Measurements from ENCODE around the gene CLCN6.

CLCN6 gene

DNA sequence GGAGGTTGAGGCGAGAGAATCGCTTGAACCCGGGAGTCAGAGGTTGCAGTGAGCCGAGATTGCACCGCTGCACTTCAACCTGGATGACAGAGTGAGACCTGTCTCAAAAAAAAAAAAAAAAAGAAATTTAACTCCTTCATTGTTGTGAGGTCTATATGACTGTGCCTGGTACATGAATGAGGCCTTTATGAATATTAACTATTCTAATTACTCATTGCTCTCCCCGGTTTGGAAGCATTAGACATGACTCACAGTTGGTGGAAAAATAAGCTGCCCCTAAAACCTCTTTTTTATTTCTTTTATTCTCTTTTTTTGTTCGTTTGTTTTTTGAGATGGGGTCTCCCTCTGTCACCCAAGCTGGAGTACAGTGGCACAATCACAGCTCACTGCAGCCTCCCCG lies 49.4 kb downstream of the CLCN6 start:
- DNase-seq (ENCODE audit: low read depth in 2 of 2) = no peak

DNA sequence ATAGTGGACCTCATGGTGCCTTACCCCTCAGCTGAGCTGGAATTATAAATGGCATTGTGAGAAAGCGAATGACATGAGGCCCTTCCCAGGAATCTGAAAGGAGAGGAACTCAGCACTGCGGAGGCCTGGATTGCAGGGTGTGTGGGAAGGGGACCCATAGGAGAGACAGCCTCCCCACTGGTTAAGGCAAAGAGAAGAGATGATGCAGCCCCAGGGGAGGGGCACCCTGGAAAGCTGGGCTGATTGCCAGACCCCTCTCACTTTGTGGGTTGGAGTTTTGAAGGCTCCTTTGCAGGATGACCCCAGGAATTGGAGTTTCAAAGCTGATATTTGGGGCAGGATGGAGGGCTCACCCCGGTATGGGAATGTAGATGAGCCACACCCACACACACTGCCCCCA lies 50.7 kb downstream of the CLCN6 start:
- DNase-seq (ENCODE audit: low read depth in 2 of 2) = no peak

DNA sequence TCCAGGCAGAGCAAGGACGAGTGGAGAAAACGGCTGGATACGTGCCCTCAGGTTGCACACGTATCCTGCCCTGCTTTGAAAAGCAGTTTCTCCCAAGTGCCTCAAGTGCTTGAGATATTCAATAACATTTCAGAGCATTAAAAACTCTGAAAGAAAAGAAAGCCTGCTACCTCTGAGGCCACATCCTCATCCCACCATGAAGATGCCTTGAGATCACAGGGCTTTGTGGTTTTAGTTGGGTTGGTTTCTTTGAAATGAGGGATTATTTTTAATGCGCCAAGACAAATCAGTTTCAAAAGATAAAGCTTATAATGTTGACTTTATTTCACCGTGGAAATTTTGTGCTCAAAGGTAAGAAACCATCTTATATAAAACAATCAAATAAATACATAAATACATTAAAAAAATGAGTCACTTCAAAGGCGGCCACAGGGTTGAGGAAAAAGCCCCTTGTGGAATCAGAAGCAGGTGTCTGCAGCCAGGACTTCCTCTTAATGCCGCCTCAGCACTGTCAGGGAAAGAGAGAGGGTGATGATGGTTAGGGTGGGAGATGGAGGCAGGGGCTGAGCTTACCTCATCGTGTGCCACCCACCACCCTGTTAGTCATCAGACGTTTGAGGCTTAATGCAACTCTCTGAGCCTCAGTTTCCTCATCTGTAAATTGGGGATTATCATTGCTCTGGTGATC lies 51.3 kb downstream of the CLCN6 start:
- DNase-seq (ENCODE audit: low read depth in 2 of 2) = no peak

DNA sequence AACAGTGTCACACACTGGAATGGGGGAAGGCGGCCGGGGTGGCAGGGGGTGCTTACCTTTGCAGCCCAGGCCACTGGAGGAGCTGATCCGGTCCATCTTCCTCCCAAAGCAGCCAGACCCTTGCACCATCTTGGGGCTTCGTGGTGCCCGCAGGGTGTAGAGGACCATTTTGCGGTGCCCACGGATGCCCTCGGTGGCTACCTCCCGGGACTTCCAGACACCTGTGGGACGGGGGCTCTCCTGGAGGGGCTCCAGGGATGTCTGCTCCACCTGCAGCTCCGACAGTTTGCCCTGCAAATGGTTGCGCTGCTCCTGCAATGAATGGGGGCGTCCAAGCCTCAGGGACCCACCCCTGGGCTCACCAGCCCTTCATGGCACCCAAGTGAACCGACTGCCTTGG lies 52.2 kb downstream of the CLCN6 start:
- no peak for DNase-seq (ENCODE audit: low read depth in 2 of 2)

DNA sequence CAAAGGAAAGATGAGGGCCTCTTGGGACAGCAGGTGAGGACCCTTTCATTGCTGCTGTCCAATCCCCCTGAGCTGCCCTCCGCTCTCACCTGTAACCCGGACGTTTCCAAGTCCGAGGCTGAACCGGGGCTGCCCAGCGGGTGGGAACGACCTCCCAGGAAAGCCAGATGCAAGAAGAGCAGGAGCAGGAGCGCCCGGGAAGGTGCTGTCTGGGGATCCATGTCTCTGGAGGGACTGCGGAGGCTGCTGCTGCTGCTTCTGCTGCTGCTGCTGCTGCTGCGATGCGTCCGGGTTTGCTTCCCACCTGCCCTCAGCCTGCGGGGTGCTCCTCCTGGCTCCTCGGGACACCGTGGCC lies 52.6 kb downstream of the CLCN6 start, which contains the start of gene NPPB:
Gene NPPB (minus strand): TSS at position 333 of the 355 bp plus-strand sequence. CDS start 112 bp downstream, at position 221.
- DNase-seq (ENCODE audit: low read depth in 2 of 2) = no peak

DNA sequence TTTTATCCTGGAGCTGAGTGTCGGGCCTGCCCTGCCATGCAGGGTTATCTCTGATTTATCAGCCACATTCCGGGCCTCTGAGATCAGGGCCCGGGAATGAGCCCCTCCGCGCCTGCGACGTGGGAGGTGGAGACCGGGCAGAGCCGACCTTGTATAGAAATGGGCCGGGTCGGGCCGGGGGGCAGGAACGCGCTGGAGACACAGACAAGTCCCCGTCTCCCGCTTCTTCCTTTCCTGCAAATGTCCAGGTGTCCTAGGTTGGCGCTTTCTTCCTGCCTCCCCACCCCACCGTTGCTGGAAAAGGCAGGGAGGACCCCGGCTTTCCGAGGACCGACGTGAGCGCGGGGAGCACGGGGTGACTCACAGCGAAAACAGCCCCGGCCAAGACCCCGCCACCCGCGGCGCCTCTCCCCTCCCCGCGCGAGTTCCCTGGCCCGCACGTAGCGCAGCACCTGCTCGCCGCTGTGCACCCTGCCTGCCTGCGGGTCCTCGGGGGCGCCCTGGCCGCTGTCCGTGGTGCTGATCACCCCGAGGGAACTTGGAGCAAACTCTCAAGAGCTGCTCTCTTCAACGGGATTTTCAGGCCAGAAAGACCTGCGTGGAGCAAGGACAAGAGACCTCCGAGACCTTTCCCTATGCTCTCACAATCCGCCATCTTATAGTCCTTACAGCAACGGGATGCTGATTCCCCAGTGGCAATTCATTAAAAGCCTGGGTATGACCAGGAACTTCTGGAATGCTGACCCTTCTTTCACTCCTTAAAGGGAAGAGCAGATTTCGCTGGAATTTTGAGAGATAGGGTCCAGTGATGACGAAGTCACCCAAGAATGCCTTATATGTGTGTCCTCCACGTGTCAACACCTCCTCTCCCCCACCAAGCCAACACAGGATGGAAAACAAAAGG lies 53.2 kb downstream of the CLCN6 start:
- DNase-seq (ENCODE audit: low read depth in 2 of 2) = peak; percentile 47 to 66

DNA sequence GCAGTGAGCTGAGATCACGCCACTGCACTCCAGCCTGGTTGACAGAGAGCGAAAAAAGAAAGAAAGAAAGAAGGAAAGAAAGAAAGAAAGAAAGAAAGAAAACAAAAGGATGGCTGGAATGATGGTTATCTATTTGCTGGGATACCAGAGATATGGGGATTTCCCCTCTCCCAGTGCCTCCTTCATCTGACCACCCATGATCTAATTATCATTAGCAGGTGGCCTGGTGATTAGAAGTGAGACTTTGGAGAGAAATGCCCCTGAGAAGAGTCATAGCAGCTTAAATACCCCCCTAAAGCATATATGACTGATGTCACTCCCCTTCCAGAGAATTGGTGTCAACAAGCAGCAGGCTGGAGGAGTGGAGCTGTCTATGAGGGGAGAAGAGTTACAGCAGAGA lies 54.1 kb downstream of the CLCN6 start:
- no peak for DNase-seq (ENCODE audit: low read depth in 2 of 2)

DNA sequence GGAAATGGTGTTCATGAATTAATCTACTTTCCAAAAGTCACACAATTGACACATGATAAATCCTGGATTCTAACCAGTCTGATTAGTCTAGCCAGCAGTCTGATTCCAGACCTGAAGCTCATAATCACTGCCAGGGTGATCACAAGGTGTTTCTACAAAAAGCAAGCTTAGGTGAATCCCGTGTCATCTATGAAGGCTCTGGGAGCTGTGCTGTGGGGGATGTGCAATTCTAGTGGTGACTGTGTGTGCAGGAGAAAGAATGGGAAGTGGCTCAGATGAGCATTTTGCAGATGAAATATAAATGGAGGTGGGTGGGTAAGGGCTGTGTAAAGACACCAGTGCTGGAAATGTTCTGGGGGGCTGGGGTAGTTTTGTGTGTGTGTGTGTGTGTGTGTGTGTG lies 54.6 kb downstream of the CLCN6 start:
- no peak for DNase-seq (ENCODE audit: low read depth in 2 of 2)

DNA sequence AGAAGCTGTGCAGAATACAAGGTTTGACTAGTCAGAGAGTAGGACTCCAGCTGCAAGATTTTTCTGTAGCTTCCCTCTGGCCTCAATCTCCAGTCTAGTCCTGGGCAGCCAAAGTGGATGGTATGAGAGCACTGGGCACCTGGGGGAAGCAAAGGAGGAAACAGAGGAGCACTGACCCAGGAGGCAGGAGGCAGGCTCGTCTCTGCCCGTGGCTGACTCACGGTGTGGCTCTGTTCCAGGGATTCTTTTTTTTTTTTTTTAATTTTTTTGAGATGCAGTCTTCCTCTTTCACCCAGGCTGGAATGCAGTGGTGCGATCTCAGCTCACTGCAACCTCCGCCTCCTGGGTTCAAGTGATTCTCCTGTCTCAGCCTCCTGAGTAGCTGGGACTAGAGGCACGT lies 56.9 kb downstream of the CLCN6 start:
- DNase-seq (ENCODE audit: low read depth in 2 of 2) = no peak

DNA sequence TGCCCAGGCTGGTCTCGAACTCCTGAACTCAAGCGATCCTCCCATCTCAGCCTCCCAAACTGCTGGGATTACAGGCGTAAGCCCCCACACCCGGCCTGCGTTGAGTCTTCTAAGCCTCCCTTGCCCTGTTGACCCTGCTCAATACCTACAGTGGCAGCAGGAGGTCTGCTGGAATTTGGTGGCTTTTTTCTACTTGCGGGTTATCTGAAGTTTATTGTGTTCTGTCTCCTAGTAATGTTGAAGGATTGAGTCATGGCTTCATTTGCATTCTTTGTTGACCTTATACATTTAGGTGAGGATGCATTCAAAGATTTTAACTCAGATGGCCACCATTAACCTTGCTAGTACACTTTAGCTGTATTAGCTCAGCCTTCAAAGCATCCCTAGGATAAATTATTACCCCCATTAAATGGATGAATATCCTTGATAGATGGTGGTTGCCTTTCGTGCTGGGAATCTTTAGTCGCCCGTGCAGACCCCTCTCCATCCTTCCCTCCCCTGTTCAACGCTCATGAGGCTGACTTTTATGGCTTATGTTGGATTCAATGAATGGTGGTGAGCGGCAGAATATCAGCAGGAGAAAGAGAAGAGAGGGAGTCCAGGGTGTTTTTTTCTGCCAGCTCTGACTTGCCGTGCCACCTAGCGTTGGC lies 62.5 kb downstream of the CLCN6 start:
- no peak for DNase-seq (ENCODE audit: low read depth in 2 of 2)

DNA sequence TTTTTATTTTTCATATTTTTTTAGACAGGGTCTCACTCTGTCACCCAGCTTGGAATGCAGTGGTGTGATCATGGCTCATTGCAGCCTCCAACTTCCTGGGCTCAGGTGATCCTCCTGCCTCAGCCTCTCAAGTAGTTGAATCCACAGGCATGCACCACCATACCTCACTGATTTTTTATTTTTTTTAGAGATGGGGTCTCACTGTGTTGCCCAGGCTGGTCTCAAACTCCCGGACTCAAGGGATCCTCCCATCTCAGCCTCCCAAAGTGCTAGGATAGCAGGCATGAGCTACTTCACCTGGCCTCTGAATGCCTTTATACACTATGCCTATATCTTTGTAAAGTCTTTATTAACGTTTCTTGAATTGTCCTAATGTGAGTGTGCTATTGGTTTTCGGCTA lies 63.1 kb downstream of the CLCN6 start:
- DNase-seq (ENCODE audit: low read depth in 2 of 2) = no peak

DNA sequence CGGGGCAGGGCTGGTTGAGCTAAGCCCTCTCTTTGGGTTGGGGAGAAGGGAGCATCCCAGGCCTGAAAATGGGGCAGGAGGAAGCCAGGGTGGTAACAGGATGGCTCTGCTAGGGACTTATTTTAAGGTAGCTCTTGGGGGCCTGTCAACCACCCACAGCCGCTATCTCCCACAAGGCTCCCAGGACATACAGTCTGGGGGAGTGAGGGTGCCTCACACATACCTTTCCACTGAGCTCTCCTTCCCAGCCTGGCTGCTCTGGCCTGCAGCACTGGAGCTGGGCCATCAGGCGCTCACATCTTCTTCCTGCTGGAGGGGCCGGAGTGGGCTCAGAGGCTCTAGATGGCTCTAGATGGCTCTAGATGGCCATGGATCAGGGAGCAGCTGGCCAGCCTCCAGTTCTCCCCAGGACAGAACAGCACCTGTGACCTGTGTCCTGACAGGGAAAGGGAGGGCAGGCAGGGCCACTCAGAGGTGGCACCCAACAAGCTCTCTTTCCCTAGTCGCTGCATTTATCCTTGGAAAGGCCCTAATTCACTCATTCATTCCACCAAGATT lies 63.7 kb downstream of the CLCN6 start:
- no peak for DNase-seq (ENCODE audit: low read depth in 2 of 2)

DNA sequence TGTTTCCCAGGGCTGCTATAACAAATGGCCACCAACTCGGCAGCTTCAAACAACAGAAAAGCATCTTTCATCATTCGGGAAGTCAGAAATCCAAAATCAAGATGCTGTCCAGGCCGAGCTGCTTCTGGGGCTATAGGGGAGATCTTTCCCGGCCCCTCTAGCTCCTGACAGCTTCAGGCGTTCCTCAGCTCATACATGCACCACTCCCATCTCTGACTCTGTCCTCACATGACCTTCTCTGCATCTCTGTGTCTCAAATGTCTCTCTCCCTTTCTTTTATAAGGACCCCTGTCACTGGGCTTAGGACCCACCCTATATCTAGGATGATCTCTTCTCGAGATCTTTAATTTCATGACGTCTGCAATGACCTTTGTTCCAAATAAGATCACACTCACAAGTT lies 66.6 kb downstream of the CLCN6 start:
- DNase-seq (ENCODE audit: low read depth in 2 of 2) = no peak

DNA sequence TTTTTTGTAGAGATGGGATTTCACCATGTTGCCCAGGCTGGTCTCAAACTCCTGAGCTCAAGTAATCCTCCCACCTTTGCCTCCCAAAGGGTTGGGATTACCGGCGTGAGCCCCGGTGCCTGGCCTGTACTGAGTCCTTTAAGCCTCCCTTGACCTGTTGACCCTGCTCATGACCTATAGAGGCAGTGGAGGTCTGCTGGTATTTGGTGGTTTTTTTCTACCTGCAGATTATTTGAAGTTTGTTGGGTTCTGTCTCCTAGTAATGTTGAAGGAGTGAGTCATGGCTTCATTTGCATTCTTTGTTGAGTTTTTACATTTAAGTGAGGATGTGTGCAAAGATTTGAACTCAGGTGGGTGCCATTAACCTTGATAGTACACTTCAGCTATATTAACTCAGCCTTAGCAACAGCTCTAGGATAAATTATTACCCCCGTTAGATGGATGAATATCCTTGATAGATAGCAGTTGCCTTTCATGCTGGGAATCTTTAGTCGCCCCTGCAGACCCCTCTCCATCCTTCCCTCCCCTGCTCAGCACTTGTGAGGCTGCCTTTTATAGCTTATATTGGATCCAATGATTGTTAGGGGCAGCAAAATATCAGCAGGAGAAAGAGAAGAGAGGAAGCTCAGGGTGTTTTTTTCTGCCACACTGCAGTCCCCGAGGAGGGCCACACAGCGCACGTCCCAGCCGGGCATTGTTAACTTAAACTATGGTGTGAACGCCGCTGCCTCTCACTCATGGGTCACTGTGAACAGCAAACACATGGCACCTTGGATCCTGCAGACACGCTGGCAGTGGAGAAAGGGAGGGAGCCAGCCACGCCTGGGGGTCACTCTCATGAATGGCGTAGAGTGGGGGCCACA lies 67.6 kb downstream of the CLCN6 start:
- no peak for DNase-seq (ENCODE audit: low read depth in 2 of 2)

DNA sequence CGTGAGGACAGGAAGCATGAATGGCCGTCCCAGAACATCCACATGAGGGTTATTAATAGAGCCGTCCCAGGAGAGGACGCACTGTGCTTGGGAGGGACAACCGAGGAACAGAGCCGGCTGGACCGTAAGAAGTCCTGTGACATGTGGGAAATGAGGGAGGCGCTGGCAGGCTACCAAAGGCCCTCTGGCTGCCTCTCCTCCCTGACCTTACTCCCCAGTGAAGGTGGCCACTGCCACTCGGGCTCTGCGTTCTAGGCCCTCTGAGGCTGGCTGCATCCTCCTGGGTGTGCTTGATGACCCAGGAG lies 68.2 kb downstream of the CLCN6 start:
- DNase-seq (ENCODE audit: low read depth in 2 of 2) = no peak

DNA sequence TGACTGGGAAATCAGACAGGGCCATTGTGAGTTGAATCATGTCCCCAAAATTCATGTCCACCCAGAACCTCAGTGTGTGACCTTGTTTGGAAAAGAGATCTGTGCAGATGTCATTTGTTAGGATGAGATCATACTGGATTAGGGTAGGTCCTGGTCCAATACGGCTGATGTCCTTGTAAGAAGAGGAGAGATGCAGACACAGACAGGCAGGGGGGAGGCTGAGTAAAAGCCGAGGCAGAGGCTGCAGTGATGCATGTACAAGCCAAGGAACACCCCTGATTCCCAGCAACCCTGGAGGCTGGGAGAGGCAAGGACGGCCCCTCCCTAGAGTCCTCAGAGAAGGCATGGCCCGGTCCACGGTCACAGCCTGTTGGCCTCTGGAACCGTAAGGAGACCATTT lies 68.6 kb downstream of the CLCN6 start:
- DNase-seq (ENCODE audit: low read depth in 2 of 2) = no peak

DNA sequence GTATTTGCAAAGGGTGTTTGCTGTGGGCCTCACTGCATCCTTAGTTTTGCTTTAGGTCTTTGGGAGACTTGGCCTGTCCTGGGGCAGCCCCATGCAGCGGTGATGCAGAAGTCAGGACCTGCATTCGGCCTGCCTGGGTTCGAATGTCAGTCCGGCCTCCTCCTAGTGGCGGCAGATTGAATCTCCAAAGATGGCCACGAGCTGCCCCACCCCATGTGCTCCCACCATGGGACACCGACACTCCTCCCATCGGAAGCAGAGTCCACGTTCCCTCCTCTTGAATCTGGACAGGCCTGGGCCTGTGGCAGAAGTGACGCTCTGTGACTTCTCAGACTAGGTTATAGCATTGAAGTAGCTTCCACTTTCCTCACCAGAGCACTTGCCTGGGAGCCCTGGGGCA lies 69.1 kb downstream of the CLCN6 start:
- DNase-seq (ENCODE audit: low read depth in 2 of 2) = no peak

DNA sequence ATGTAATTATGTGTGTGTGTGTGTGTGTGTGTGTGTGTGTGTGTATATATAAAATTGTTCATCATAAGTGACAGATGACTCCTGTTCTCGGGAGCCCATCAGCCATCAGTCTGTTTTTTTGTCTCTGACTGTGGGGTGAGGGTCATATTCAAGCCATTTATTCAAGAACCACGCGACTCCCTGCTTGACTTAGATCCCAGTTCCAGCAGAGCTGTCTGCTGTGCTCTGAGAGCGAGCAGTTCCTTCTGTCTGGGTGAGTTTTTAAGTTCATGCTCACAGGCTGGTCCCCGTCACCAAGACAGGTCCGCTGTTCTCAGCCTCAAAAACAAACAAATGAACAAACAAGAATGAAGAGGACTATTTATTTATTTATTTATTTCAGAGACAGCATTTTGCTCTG lies 71.1 kb downstream of the CLCN6 start:
- DNase-seq (ENCODE audit: low read depth in 2 of 2) = no peak

DNA sequence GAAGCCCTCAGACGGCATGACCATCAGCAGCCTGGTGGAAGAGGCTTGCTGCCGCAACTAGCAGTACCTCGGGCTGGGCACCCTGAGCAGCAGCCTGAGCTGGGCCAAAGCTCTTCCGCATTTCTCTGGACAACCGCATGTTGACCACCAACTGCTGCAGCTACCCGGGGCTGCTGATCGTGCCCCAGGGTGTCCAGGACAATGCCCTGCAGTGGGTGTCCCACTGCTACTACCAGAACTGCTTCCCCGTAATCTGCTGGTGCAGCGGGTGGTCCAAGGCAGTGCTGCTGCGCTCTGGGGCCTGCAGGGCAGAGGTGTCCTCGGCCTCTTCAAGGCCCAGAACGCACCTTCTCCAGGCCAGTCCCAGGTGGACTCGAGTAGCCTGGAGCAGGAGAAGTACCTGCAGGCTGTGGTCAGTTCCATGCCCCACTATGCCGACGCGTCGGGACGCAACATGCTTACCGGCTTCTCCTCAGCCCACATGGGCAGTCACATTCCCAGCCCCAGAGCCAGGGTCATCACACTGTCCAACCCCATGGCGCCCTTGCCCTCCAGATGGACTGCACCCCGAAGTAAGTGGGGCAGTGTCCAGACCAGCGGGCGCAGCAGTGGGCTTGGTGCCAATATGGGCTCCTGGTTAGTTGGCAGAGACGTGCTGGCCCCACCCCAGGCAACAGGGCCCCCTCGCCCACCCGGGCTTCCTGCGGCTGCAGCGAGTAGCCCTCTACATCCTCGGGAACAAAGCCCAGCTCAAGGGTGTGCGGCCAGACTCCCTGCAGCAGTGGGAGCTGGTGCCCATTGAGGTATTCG lies 72.3 kb downstream of the CLCN6 start:
- no peak for DNase-seq (ENCODE audit: low read depth in 2 of 2)

DNA sequence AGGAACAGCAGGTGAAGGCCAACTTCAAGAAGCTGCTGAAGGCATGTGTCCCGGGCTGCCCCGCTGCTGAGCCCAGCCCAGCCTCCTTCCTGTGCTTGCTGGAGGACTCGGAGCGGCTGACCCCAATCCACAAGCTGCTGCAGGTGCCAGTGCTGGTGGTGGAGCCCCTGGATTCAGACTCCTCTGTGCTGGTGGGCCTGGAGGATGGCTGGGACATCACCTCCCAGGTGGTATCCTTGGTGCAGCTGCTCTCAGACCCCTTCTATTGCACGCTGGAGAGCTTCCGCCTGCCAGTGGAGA lies 72.8 kb downstream of the CLCN6 start:
- DNase-seq (ENCODE audit: low read depth in 2 of 2) = no peak
